Right ventricle myocardium superior (tissue), 1 donor: ENCODE results near the gene BNIP3. TPM values are rescaled to one million over a fixed set of nuclear protein-coding genes. Genes with fewer than 3 reads are reported as not detected.

ENCODE experiments used
- ATAC-seq: fragments of 200-7000 bp; cut with Tn5 transposase; one replicate; pipeline ENCODE4 v1.9.1; 2020; ENCODE audit warnings: mild to moderate bottlenecking; ENCODE audit not compliant: poor library complexity
- DNase-seq: peaks from one replicate; pipeline ENCODE4 v3.0.0-alpha.2; 2020
- intact Hi-C: fragments of 100-400 bp; cut with DNase I; formaldehyde crosslinking; loops from one replicate; pipeline ENCODE4 v1.11.2; 2022
- total RNA-seq: library from RNA; stranded (reverse); fragmentation: NEBNext Ultra II Directional; extraction: Animal tissue kit (Norgen Biotek cat#: 25700); gene quantifications from one replicate; pipeline ENCODE4 v1.2.1, GENCODE V29; 2021
- donor health status: DM: no; HTN: yes; CAD: no; lungs with severe emphysema.

The BNIP3 gene
- total RNA-seq, 1 donor from 2014 or later: 158 TPM

- intact Hi-C loops: no loop called here
- ATAC-seq (no peak), DNase-seq (no peak)
Observed at GRCh38 chr10:131942455-131942854, 39.3 kb downstream of the BNIP3 start.

GRCh38 chr10:131938681-131939080 is 43.0 kb downstream of the BNIP3 start:
- DNase-seq (no peak), ATAC-seq (no peak)
- intact Hi-C loops: no loop called here

- DNase-seq (no peak), ATAC-seq (peak; percentile 86)
- intact Hi-C loops: no loop called here
Observed at GRCh38 chr10:131937836-131938235, 43.9 kb downstream of the BNIP3 start.

- ATAC-seq (no peak), DNase-seq (no peak)
- intact Hi-C loops: no loop called here
Observed at GRCh38 chr10:131936736-131937135, 45.0 kb downstream of the BNIP3 start.

GRCh38 chr10:131936294-131936693 is 45.4 kb downstream of the BNIP3 start:
- intact Hi-C loops: no loop called here
- ATAC-seq (no peak), DNase-seq (no peak)

GRCh38 chr10:131935260-131935659 is 46.5 kb downstream of the BNIP3 start:
- no peak for ATAC-seq
- no peak for DNase-seq
- intact Hi-C loops: no loop called here

GRCh38 chr10:131934769-131935168 is 47.0 kb downstream of the BNIP3 start:
- no peak for DNase-seq
- no peak for ATAC-seq
- intact Hi-C loops: no loop called here

- intact Hi-C loops: no loop called here
- ATAC-seq: no peak
- DNase-seq: no peak
Observed at GRCh38 chr10:131933696-131934086, 48.0 kb downstream of the BNIP3 start.

- intact Hi-C loops: no loop called here
- DNase-seq (no peak), ATAC-seq (no peak)
Observed at GRCh38 chr10:131933016-131933695, 48.6 kb downstream of the BNIP3 start.

- DNase-seq: no peak
- intact Hi-C loops: no loop called here
- peak; percentile 14 for ATAC-seq
Observed at GRCh38 chr10:131931981-131932380, 49.7 kb downstream of the BNIP3 start.

GRCh38 chr10:131930586-131931330 is 51.0 kb downstream of the BNIP3 start:
- intact Hi-C loops: no loop called here
- ATAC-seq (no peak), DNase-seq (no peak)

- no peak for ATAC-seq
- intact Hi-C loops: no loop called here
- no peak for DNase-seq
Observed at GRCh38 chr10:131930150-131930549, 51.6 kb downstream of the BNIP3 start.

GRCh38 chr10:131929122-131929845 is 52.4 kb downstream of the BNIP3 start:
- DNase-seq: no peak
- no peak for ATAC-seq
- intact Hi-C loops: no loop called here

- DNase-seq (no peak), ATAC-seq (no peak)
- intact Hi-C loops: no loop called here
Observed at GRCh38 chr10:131928248-131929095, 53.3 kb downstream of the BNIP3 start.

- DNase-seq (no peak), ATAC-seq (no peak)
- intact Hi-C loops: no loop called here
Observed at GRCh38 chr10:131926743-131927595, 54.8 kb downstream of the BNIP3 start.

GRCh38 chr10:131926253-131926652 is 55.5 kb downstream of the BNIP3 start:
- no peak for ATAC-seq
- intact Hi-C loops: no loop called here
- DNase-seq: no peak

GRCh38 chr10:131925716-131926115 is 56.0 kb downstream of the BNIP3 start:
- DNase-seq (no peak), ATAC-seq (no peak)
- intact Hi-C loops: no loop called here

- intact Hi-C loops: no loop called here
- DNase-seq: no peak
Observed at GRCh38 chr10:131925011-131925649, 56.6 kb downstream of the BNIP3 start.

More at GRCh38 chr10:131925011-131925649, 56.6 kb downstream of the BNIP3 start:
- ATAC-seq: no peak
